SH-SY5Y (cell line): ENCODE measurements around the gene PPFIBP2.

Experiments used
- GATA2 ChIP-seq: IDR thresholded peaks from 2 replicates; pipeline ENCODE4 v1.6.1; 2011; ENCODE audit warnings: mild to moderate bottlenecking, low read depth, low read length
- GATA3 ChIP-seq: IDR thresholded peaks from 2 replicates; pipeline ENCODE4 v1.6.1; 2011; ENCODE audit warnings: low read depth, mild to moderate bottlenecking, low read length, moderate library complexity

GRCh38 chr11:7512525-7513233, 1.1 kb upstream of the PPFIBP2 start:
- no peak for TF ChIP-seq GATA2
- no peak for TF ChIP-seq GATA3
